Germinal center (tissue), 1 donor: ENCODE measurements around the gene GSTK1.
A peak's percentile ranks its signal among the peaks of the same experiment; 100 is the strongest.
"Not testable (repeated sequence)": the region's sequence is repeated elsewhere in the genome, so short reads cannot be mapped to it uniquely, and the experiment has no call there.

Source experiments
- DNase-seq: peaks from one replicate; pipeline ENCODE4 v3.0.0; 2012; ENCODE audit warnings: mixed read lengths, low spot score

Gene GSTK1

DNA sequence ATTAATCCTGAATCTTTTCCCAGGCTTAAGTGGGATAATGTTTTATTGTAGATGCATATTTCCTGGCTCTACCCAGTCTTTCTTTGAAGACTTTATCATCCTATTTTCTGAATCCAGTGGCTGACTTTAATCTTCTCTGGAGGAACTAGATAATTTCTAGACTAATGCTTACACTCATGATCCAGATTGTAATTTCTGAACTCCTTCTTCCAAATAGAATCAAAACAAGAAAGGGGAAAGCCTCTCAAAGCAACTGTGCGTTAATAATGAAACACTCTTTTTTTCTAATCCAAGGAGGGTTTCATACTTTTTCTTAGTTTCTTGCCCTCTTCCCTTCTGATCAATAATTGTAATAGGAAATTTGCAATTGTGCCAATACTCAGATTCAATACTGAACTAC is 8.0 kb downstream of the GSTK1 start:
- DNase-seq: no peak

DNA sequence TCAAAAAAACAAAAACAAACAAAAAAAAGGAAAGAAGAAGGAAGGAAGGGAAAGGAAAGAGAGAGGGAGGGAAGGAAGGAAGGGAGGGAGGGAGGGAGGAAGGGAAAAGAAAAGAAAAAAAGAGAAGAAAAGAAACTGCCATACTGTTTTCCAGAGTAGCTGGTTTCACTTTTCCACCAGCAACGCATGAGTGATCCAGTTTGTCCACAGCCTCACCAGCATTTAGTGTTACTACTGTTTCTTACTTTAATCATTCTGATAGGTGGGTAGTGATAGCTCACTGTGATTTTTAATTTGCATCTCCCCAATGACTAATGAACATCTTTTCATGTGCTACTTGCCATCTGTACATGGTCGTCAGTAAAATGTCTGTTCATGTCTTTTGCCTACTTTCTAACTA is 9.6 kb downstream of the GSTK1 start:
- no peak for DNase-seq

DNA sequence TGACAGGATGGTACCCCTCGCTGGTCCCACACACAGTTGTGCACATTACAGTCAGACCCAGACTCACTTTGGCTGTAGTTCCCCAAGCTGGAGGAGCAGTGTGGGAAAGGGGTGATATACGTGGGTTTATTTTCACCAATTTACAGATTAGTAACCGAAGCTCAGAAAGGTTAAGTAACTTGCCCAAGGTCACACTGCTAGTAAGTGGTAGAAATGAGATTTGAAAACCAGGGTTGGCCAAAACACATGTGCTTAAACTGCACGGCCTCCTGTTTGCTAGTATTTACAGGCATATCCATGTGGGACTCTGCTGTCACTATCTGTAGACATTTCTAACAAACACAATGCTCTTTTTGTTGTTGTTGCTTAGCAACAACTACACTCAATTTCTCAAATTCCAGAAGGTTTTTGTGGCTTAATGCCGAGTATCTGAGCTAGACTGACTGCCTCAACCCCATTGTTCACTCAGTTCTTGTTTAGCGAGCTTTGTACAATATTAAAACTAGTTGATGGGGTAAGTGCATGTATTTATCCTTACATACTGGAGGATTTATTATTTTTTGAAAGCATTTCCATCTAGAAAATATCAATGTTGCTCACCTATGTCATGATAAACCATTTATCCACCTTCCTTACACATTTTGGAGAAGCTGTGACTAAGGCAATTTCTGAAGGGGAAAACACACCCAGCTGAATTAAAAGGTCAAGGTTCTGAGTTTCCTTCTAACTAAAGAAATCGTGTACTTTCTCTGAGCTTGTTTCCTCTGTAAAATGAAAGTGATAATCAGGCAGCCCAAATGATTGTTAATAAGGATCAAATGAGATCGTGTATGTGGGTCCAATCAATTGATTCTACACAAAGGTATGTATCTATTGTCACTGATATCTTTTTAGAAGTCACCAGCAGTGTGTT is 16.2 kb downstream of the GSTK1 start:
- no peak for DNase-seq

DNA sequence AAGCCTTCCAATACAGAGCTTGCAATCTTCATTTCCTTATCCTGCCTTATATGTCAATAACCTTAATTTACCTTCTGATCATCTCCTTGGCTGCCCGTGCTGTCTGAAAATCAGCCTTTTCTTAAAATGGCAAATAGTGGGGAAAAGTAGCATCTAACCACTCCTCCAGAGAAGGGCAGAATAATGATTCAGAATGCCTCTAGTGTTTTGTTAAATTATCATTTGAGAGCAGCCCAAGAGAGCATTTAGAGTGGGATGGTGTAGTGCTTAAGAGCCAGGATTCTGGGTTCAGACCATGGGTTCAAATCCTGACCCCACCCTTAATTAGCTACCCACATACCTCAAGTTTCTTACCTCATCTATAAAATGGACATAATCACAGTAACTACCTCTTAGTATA is 16.9 kb downstream of the GSTK1 start:
- no peak for DNase-seq

DNA sequence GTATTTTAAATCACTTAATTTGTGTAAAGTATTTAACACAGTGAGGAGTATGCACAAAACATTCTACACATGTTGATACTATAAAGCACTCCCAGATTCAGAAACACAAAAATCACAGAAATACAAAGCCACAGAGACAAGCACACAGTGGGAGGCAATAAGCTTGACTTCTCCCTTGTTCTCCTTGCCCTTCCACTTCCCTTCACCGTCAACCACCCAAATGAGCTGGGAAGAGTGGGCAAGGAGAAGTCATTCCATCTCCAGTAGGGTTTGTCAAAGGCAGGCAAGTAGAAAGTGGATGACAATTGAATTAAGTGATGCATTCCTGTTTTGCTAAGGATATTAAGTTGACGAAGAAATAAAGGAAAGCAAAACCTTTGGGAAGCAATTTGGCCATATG is 17.3 kb downstream of the GSTK1 start:
- no peak for DNase-seq

DNA sequence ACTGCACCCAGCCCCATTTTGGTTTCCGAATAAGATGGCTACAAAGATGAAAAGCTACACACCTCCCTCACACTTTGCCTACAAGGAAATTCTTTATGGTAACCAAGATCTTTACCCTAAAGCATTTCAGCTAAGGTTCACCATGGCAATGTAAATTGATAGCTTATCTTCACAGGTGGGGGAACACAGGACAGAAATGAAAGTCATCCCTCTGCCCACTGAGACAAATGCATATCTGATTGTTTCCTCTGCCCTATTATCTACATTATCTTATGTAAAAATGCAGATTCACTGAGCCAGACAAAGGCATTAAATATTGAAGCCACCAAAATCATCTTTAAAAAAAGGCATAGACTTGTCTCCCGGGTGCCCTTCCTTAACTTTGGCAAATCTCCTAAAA is 18.3 kb downstream of the GSTK1 start:
- DNase-seq: no peak

DNA sequence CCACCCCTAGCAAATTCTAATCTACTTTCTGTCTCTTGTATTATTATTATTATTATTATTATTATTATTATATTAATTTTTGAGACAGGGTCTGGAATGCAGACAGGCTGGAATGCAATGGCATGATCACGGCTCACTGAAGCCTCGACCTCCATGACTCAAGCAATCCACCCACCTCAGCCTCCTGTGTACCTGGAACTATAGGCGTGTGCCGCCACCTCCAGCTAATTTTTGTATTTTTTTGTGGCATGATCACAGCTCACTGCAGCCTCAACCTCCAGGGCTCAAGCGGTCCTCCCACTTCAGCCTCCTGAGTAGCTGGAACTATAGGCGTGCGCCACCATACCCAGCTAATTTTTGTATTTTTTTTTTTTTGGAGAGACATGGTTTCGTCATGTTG is 18.9 kb downstream of the GSTK1 start:
- no peak for DNase-seq

DNA sequence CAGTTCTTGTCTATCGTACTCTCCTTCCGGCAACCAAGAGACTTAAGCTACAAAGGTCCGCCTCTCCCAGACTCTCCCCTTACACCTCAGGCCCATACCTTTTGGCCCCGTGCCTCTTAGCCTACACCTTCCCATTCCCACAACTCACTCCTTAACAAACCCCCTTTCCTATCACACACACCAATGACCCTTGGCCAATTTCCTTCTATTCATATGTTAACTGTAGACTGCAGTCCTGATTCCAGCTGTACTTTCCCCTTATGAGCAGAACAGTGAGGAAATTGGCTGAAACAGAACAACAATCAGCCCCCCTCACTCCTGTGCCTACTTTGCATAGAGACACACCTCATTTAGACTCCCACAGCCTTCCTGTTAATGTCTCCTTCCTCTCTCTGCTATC is 20.1 kb downstream of the GSTK1 start:
- no peak for DNase-seq

DNA sequence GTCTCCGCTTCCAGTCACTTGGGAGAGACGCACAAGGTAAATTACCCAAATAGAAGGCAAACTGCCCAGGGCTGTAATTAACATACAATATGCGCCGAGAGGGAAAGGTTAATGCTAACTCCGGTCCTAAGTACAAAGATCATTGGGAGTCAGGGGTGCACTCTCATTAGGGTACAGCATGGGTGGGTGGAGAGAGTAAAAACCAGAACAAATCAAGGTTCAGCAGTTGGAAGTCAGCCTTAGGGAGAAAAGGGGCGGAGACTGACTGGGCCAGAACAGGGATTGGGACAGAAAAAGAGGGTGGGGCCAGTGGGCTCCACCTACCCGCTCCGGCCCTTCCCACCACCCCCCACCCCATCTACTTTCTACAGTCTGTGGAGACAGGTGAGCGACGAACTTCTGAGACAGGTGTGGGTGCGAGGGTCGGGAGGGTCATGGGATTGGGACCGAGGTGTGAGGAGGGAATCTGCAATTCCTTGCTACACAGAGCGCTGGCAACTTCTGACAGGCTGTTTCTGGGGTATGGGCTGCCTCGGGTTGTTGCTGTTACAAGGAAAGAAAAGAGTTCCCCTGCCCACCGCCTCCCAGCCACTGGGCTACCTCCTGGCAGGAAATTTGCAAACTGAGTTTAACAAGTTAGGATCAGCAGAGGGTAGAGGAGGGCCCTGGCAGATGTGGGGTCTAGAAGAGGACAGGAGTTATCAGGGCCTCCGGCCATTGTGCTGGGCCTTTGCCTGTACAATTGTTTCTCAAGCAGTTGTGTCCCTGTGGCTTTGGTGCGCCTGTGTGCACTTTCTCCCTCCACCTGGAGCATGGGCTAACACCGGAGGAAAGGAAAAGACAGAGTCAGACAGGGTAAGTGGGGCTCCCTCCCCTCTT is 21.6 kb downstream of the GSTK1 start, which contains the start of gene TMEM139:
Gene TMEM139, plus strand, starts transcription at position 368 of the 879 bp plus-strand sequence. CDS start 1,000 bp downstream, outside the sequence.
- DNase-seq: no peak

DNA sequence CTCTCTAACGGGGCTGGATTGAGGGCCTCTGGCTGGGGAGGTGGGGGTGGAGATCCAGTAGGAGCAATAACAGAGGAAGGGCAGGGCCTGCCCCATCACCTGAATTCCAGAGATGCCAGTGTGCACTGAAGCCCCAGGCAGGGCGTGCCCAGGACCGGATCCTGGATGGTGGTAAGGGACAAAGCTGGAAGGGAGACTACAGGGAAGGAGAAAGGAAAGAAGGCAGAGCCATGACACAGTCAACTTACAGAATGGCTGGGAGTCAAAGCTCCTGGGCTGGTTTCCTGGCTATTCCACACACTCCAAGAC is 22.2 kb downstream of the GSTK1 start:
- no peak for DNase-seq

DNA sequence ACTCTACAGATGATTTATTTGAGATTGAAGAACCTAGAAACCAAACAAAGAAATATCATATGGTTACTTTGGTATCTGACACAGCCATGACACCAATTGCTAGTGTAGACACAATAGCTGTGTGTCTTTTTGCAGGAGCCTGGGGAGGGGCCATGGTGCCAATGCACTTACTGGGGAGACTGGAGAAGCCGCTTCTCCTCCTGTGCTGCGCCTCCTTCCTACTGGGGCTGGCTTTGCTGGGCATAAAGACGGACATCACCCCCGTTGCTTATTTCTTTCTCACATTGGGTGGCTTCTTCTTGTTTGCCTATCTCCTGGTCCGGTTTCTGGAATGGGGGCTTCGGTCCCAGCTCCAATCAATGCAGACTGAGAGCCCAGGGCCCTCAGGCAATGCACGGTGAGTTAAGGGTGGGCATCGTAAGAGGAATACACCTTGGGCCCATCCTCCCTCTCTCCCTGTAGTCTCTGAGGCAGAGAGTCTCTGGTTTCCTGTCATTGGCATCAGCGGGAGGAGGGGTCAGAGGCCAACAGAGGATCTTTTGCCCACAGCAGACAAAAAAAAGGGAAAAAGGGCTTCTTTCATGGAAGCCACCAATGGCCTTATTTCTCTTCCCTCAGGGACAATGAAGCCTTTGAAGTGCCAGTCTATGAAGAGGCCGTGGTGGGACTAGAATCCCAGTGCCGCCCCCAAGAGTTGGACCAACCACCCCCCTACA is 22.7 kb downstream of the GSTK1 start:
- no peak for DNase-seq

DNA sequence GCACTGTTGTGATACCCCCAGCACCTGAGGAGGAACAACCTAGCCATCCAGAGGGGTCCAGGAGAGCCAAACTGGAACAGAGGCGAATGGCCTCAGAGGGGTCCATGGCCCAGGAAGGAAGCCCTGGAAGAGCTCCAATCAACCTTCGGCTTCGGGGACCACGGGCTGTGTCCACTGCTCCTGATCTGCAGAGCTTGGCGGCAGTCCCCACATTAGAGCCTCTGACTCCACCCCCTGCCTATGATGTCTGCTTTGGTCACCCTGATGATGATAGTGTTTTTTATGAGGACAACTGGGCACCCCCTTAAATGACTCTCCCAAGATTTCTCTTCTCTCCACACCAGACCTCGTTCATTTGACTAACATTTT is 23.3 kb downstream of the GSTK1 start:
- no peak for DNase-seq

DNA sequence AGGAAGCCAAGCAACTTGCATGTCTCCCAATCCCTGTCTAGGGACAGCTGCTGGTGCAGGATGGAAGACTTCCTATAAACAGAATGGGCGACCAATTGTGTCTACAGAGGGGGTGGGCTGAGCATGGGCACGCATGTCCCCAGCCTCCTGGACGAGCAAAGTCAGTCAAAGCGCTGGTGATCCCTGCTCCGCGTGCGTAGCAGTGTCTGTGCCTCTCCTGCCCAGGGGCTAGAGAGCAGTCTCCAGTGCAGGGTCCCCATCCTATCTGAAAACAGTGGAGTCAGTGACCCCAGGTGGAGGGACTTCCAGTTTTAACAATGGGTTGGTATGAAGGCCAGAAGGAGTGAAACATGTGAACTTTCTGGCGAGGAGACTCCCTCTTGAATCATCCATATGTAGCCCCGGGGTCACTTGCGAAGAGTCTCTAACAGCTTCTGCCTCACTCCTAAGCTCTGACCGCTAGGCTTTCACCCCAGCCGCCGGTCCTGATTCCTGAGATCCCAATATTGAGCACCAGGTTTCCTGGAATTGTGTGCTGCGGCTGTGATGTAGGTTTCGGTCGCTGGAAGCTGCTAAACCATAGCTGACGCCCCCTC is 24.2 kb downstream of the GSTK1 start:
- no peak for DNase-seq

DNA sequence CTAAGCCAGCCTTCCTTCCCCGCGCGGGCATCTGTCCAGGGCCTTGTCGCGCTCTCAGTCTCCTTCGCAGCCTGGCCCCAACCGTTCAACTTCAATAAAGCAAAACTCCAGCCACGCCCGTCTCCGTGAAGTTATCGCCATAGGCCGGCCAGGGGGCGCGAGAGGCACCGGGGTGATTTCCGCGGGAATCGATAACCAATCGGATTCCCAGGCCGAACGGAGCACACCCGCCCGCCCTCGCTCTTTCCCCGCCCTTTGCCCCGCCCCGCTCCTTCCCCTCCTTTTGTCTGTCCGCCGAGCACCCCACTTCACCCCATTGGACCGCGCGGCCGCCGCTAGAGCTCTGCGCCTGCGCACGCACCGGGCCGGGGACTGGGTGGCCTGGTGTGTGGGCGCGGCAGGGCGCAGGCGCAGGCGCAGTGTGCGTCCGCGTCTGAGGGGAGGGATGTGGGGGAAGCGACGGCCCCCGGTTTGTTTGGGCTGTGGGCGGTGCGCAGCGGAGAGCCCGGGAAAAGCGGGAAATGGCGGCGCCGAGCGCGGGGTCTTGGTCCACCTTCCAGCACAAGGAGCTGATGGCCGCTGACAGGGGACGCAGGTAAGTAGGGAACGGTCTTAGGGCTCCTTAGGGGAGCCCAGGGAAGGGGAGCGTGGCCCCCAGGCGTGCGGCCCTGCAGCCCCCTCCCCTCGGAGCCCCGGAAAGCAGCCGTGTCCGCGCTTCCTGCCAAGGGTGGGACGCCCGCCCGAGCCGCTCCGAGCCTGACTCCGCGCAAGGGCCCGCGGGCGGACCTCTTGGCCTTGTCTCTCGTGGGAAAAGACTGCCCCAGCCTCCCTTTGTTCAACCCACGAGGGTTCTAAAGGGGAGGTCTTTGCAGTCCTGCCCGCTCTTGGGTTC is 24.9 kb downstream of the GSTK1 start, which contains the start of gene CASP2:
Gene CASP2, plus strand, starts transcription at position 417 of the 892 bp plus-strand sequence. Its CDS starts 105 bp downstream, at position 522.
- peak; percentile 100 for DNase-seq

DNA sequence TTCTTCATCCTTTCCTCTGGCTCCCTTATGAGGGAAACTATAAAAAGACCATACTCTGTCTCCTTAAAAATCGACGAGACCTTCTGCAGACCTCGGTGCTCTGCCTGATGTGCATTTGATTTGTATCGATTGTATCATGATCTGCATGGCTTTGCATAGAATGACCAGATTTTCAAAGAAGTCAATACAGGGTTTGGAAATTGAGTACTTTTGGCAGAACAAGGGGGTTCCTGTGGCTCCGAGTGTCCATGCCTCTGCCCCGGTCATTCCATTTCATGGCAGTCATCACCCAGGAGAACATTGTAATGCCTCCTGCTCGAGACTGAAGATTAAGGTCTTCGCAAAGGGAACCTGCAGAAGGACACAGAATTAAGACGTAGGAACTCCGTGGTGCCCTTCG is 25.6 kb downstream of the GSTK1 start:
- no peak for DNase-seq

DNA sequence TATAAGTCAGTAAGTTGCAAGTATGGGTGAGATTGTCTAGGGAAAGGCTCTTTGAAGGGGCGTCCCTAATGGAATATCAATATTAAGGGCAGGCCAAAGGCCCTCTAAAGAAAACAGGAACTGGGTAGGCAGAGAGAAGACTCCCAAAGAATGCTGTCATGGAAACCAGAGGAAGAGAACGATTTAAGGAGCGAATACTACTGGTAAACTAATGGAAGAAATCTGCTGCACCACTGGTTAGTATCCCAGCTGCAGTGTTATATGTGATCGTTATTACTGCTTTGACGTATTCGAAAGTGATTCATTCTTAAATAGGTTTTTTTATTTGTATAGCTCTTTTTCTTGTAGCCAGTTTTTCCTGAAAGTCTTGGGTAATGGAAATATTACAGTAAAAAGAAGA is 26.2 kb downstream of the GSTK1 start:
- DNase-seq: no peak

DNA sequence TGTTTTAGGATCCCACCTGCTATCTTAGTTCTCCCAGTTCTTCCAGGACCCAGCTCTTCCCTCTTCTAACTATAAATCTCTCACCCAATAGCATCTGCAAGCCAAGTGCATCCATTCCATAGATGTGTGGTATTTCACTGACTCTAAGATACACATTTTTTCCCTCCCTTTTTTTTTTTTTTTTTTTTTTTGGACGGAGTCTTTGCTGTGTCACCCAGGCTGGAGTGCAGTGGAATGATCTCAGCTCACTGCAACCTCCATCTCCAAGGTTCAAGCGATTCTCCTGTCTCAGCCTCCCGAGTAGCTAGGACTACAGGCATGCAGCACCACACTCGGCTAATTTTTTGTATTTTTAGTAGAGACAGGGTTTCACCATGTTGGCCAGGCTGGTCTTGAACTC is 26.6 kb downstream of the GSTK1 start:
- DNase-seq: not testable (repeated sequence)

DNA sequence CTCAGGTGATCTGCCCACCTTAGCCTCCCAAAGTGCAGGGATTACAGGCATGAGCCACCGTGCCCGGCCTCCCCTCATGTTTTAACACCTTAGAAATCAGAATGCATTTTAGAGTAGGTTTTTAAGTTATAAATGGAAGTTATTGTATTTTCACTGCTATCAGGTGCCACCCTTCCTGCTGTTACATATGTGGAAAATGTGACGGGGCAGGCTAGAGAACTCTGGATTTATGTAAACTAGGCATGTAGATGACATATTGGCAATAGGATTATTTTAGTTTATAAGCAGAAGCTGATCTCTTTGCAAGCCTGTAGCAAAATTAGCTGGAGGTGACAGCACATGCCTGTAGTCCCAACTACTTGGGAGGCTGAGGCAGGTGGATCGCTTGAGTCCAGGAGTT is 27.1 kb downstream of the GSTK1 start:
- no peak for DNase-seq

DNA sequence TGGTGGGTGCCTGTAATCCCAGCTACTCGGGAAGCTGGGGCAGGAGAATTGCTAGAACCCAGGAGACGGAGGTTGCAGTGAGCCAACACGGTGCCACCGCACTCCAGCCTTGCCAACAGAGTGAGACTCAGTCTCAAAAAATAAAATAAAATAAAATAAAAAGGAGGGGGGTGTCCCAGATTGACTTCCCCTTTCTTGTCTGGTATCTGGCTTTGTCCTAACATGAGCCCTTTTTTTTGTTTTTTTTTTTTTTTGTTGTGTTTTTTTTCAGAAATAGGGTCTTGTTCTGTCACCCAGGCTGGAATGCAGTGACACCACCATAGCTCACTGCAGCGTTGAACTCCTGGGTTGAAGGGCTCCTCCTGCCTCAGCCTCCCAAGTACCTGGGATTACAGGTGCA is 29.6 kb downstream of the GSTK1 start:
- no peak for DNase-seq

DNA sequence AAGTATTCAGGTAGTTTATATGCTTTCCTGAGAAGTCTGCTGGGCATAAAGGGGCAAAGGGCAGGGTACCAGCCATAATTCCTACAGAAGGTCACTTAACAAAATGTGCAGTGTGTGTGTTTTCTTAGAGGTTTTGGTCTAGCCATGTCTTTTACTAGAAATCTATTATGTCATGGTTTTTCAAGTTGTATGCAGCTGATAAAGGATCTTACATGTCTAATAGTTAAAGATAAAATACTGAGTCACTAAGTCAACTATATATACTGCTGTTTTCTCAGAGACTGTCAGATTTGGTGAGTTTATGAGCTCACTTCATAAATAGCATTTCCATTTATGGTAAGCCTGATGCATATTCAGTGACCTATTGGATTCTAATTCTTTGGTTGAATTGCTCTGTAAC is 32.6 kb downstream of the GSTK1 start:
- DNase-seq: no peak

DNA sequence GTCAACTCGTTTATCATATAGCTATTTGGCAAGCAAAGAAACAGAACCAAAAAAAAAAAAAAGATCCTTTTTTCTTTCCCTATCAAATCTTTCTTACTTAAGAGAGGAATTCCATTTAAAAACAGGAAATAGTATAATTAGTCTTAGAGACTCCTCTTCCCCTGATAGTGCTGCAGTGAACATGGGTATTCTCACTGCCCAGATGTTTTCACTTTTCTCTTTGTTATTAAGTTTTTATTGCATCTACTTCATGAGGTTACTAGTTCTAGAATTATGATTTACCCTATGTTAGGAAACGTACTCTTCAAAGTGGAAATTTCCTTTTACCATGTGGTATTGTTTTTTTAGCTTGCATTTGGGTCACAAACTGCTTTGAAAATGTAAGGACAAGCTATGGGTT is 33.4 kb downstream of the GSTK1 start:
- DNase-seq: no peak
